Activated CD8-positive, alpha-beta memory T cell treated with anti-CD3 and anti-CD28 coated beads for 24 hours (primary cell): ENCODE data around the gene KMT5B.
"Not testable (repeated sequence)": the region's sequence is repeated elsewhere in the genome, so short reads cannot be mapped to it uniquely, and the experiment has no call there.

ENCODE experiments used
- DNase-seq: peaks from one replicate; pipeline ENCODE4 v3.0.0-alpha.2; 2020

Gene KMT5B

GRCh38 chr11:68213135-68213515 is at the start of gene KMT5B:
Gene KMT5B, minus strand, starts transcription at chr11:68213296. Its CDS starts 23,220 bp downstream, at chr11:68190076.
- peak; percentile 86 for DNase-seq

GRCh38 chr11:68262544-68262827 is 49.4 kb upstream of the KMT5B start:
- no peak for DNase-seq

- no peak for DNase-seq
These were observed 48.9 kb upstream of the KMT5B start for GRCh38 chr11:68261749-68262543.

GRCh38 chr11:68261006-68261405 is 47.9 kb upstream of the KMT5B start:
- DNase-seq = no peak

- DNase-seq = no peak
These were observed 47.4 kb upstream of the KMT5B start for GRCh38 chr11:68260484-68260883.

- no peak for DNase-seq
These were observed 46.2 kb upstream of the KMT5B start for GRCh38 chr11:68259122-68259959.

- no peak for DNase-seq
These were observed 45.3 kb upstream of the KMT5B start for GRCh38 chr11:68258363-68258765.

- peak; percentile 99 for DNase-seq
These were observed 44.6 kb upstream of the KMT5B start for GRCh38 chr11:68257477-68258362.

- DNase-seq = no peak
These were observed 43.2 kb upstream of the KMT5B start for GRCh38 chr11:68256331-68256741.

GRCh38 chr11:68255526-68255925 is 42.4 kb upstream of the KMT5B start:
- no peak for DNase-seq

GRCh38 chr11:68254421-68254820 is 41.3 kb upstream of the KMT5B start:
- DNase-seq = no peak

GRCh38 chr11:68251765-68252164 is 38.7 kb upstream of the KMT5B start:
- DNase-seq = no peak

- DNase-seq = not testable (repeated sequence)
These were observed 31.8 kb upstream of the KMT5B start for GRCh38 chr11:68244912-68245311.

- not testable (repeated sequence) for DNase-seq
These were observed 30.8 kb upstream of the KMT5B start for GRCh38 chr11:68243847-68244246.

GRCh38 chr11:68242616-68243015 is 29.5 kb upstream of the KMT5B start:
- no peak for DNase-seq

- no peak for DNase-seq
These were observed 18.5 kb upstream of the KMT5B start for GRCh38 chr11:68231621-68232020.

- no peak for DNase-seq
These were observed 16.5 kb upstream of the KMT5B start for GRCh38 chr11:68229601-68230000.

- no peak for DNase-seq
These were observed 13.3 kb upstream of the KMT5B start for GRCh38 chr11:68226421-68226820.

- no peak for DNase-seq
These were observed 11.5 kb upstream of the KMT5B start for GRCh38 chr11:68224606-68225005.

GRCh38 chr11:68223275-68223674 is 10.2 kb upstream of the KMT5B start:
- DNase-seq = no peak

GRCh38 chr11:68221406-68221805 is 8.3 kb upstream of the KMT5B start:
- DNase-seq = no peak

GRCh38 chr11:68216171-68216938 is 3.3 kb upstream of the KMT5B start:
- DNase-seq = no peak
